ENCODE results near the gene RNGTT. TPM values are rescaled to one million over a fixed set of nuclear protein-coding genes. Genes with fewer than 3 reads are reported as not detected.
"Not testable (repeated sequence)": the region's sequence is repeated elsewhere in the genome, so short reads cannot be mapped to it uniquely, and the experiment has no call there.

Gene RNGTT
- polyA plus RNA-seq, 2 donors = 3.9 to 5.2 TPM

DNA sequence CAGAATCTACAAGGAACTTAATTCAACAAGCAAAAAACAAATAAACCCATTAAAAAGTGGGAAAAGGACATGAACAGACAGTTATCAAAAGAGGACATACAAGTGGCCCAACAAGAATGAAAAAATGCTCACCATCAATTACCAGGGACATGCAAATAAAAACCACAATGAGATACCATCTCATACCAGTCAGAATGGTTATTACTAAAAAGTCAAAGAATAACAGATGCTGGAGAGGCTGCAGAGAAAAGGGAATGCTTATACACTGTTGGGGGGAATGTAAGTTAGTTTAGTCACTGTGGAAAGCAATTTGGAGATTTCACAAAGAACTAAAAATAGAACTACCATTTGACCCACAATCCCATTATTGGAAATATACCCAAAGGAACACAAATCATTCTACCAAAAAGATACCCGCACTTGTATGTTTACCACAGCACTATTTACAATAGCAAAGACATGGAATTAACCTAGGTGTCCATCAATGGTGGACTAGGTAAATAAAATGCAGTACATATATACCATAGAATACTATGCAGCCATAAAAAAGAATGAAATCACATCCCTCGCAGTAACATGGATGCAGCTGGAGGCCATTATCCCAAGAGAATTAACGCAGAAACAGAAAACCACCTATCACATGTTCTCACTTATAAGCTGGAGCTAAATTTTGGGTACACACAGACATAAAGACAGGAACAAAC is 48.4 kb downstream of the RNGTT start:
- Histone ChIP-seq H3K9me3 (ENCODE audit: control insufficient read depth in 2 of 2, insufficient read depth in 1 of 2, low read depth in 1 of 2, low read length in 1 of 2) (no peaks in the 10 kb centered on the region), H3K27me3 (ENCODE audit: control insufficient read depth in 1 of 2, insufficient read depth in 2 of 2, low read length in 2 of 2) (no peaks in the 10 kb centered on the region), H3K4me1 (ENCODE audit: control insufficient read depth in 2 of 2, insufficient read depth in 2 of 2, low read length in 1 of 2) (peaks cover 0 to 2% of the 10 kb centered on the region in 2 donors), H3K36me3 (ENCODE audit: control insufficient read depth in 2 of 2, insufficient read depth in 2 of 2, low read length in 1 of 2) (no peaks in the 10 kb centered on the region), H3K4me3 (ENCODE audit: low read depth in 1 of 2, low read length in 2 of 2) (no peak overlapping the region), H3K27ac (ENCODE audit: low read depth in 2 of 2, low read length in 1 of 2) (no peak overlapping the region)
- 79 to 97% methylated on average over 3 of the region's 3 CpGs for WGBS, 2 donors

DNA sequence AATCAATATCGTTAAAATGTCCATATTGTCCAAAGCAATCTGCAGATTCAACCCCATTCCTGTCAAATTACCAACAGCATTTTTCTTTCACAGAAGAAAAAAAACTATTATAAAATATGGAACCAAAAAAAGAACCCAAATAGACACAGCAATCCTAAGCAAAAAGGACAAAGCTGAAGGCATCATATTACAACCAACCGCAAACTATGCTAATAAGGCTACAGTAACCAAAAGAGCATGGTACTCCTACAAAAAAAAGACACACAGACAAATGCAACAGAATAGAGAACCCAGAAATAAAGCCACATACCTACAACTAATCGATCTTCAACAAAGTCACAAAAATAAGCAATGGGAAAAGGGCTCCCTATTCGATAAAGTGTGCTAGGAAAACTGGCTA is 49.2 kb downstream of the RNGTT start:
- Histone ChIP-seq H3K4me3 (ENCODE audit: low read depth in 1 of 2, low read length in 2 of 2) (no peak overlapping the region), H3K4me1 (ENCODE audit: control insufficient read depth in 2 of 2, insufficient read depth in 2 of 2, low read length in 1 of 2) (peaks cover 1 to 6% of the 10 kb centered on the region in 2 donors), H3K27me3 (ENCODE audit: control insufficient read depth in 1 of 2, insufficient read depth in 2 of 2, low read length in 2 of 2) (no peaks in the 10 kb centered on the region), H3K9me3 (ENCODE audit: control insufficient read depth in 2 of 2, insufficient read depth in 1 of 2, low read depth in 1 of 2, low read length in 1 of 2) (no peaks in the 10 kb centered on the region), H3K27ac (ENCODE audit: low read depth in 2 of 2, low read length in 1 of 2) (no peak overlapping the region), H3K36me3 (ENCODE audit: control insufficient read depth in 2 of 2, insufficient read depth in 2 of 2, low read length in 1 of 2) (no peaks in the 10 kb centered on the region)
- WGBS, 2 donors = 95 to 98% methylated on average over 4 of the region's 4 CpGs

DNA sequence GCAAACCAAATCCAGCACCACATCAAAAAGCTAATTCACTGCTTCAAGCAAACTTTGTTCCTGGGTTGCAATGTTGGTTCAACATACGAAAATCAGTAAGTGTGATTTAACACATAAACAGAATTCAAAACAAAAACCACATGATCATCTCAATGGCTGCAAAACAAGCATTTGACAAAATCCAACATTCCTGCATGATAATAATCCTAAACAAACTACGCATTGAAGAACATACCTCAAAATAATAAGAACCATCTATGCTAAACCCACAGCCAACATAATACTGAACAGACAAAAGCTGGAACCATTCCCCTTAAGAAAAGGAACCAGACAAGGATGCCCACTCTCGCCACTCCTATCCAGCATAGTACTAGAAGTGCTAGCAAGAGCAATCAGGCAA is 49.9 kb downstream of the RNGTT start:
- Histone ChIP-seq H3K27me3 (ENCODE audit: control insufficient read depth in 1 of 2, insufficient read depth in 2 of 2, low read length in 2 of 2) (no peaks in the 10 kb centered on the region), H3K4me1 (ENCODE audit: control insufficient read depth in 2 of 2, insufficient read depth in 2 of 2, low read length in 1 of 2) (peaks cover 9 to 11% of the 10 kb centered on the region in 2 donors), H3K9me3 (ENCODE audit: control insufficient read depth in 2 of 2, insufficient read depth in 1 of 2, low read depth in 1 of 2, low read length in 1 of 2) (no peaks in the 10 kb centered on the region), H3K4me3 (ENCODE audit: low read depth in 1 of 2, low read length in 2 of 2) (no peak overlapping the region), H3K27ac (ENCODE audit: low read depth in 2 of 2, low read length in 1 of 2) (no peak overlapping the region), H3K36me3 (ENCODE audit: control insufficient read depth in 2 of 2, insufficient read depth in 2 of 2, low read length in 1 of 2) (no peaks in the 10 kb centered on the region)
- WGBS, 2 donors = 92 to 94% methylated on average over 3 of the region's 3 CpGs

DNA sequence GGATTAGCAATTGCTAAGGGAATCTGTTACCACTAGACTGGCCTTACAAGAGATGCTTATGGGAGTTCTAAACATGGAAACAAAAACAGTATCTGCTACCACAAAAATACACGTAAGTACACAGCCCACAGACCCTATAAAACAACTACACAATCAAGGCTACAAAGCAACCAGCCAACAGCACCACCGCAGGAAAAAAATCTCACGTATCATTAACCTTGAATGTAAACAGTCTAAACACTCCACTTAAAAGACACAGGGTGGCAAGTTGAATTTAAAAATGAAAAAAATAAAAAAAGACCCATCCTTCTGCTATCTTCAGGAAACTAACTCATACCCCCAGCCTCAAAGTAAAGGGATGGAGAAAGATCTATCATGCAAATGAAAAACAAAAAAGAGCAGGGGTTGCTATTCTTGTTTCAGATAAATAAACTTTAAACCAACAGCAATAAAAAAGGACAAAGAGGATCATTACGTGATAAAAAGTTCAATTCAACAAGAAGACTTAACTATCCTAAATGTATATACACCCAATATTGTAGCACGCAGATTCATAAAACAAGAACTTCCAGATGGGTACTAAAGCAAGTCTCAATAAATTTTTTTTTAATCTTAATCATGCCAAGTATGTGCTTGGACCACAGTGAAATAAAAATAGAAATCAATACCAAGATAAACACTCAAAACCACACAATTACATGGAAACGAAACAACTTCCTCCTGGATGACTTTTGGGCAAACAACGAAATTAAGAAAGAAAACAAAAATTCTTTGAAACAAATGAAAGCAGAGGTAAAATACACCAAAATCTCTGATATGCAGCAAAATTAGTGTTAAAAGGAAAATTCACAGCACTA is 52.3 kb downstream of the RNGTT start:
- WGBS, 2 donors = 72 to 82% methylated on average over 7 of the region's 7 CpGs
- H3K4me1 ChIP-seq (ENCODE audit: control insufficient read depth in 2 of 2, insufficient read depth in 2 of 2, low read length in 1 of 2) = peaks cover 9 to 10% of the 10 kb centered on the region in 2 donors
- no peak overlapping the region for H3K27ac ChIP-seq (ENCODE audit: low read depth in 2 of 2, low read length in 1 of 2)
- H3K9me3 ChIP-seq (ENCODE audit: control insufficient read depth in 2 of 2, insufficient read depth in 1 of 2, low read depth in 1 of 2, low read length in 1 of 2) = no peaks in the 10 kb centered on the region
- H3K27me3 ChIP-seq (ENCODE audit: control insufficient read depth in 1 of 2, insufficient read depth in 2 of 2, low read length in 2 of 2) = no peaks in the 10 kb centered on the region
- H3K36me3 ChIP-seq (ENCODE audit: control insufficient read depth in 2 of 2, insufficient read depth in 2 of 2, low read length in 1 of 2) = no peaks in the 10 kb centered on the region
- no peak overlapping the region for H3K4me3 ChIP-seq (ENCODE audit: low read depth in 1 of 2, low read length in 2 of 2)

DNA sequence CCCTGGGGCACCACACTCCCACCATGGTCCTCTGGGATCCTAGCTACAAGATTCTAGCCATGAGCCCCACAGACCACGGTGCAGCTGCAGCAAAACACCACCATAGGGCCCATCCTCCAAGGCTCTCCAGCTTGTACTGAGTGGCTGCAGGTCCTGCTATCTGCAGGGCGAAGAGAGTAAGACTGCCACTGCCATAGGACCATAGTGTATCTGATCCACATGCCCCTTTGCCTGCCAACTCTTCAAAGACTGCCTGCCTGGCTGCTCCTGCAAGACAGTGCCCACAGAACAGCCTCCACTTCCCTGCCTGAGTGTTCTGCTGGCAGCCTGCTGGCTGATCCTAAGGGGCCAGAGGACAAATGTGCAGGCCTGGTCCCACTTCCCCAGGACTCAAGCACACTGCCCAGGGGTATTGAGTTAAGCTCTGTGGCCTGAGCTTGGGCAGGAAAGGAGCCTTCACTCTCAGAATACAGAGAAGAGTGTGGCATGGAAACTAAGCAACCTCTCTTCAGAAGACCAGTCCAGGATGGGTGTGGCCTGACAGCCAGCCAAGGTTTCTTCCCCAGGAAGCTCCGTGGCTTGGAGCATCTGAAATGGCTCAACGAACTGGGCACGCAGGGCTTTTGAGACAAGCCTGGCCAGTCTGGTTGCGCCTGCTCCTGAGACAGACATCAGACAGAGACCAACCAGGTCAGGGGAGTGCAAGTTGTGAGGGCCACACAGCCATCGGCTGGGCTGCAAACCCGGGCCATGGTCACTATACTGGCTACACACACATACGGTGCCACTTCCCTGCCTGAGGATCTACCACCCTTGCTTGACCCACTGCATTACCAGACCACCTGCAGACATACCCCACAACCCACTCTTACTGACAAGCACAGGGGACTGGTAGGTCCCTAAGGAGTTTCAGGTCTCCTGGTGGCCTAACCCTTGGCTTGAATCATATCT is 54.5 kb downstream of the RNGTT start:
- peaks cover 0 to 3% of the 10 kb centered on the region in 2 donors for H3K36me3 ChIP-seq (ENCODE audit: control insufficient read depth in 2 of 2, insufficient read depth in 2 of 2, low read length in 1 of 2)
- no peaks in the 10 kb centered on the region for H3K9me3 ChIP-seq (ENCODE audit: control insufficient read depth in 2 of 2, insufficient read depth in 1 of 2, low read depth in 1 of 2, low read length in 1 of 2)
- WGBS, 2 donors = 75 to 77% methylated on average over 9 of the region's 9 CpGs
- no peak overlapping the region for H3K27ac ChIP-seq (ENCODE audit: low read depth in 2 of 2, low read length in 1 of 2)
- peaks cover 9 to 10% of the 10 kb centered on the region in 2 donors for H3K4me1 ChIP-seq (ENCODE audit: control insufficient read depth in 2 of 2, insufficient read depth in 2 of 2, low read length in 1 of 2)
- H3K4me3 ChIP-seq (ENCODE audit: low read depth in 1 of 2, low read length in 2 of 2) = no peak overlapping the region
- no peaks in the 10 kb centered on the region for H3K27me3 ChIP-seq (ENCODE audit: control insufficient read depth in 1 of 2, insufficient read depth in 2 of 2, low read length in 2 of 2)

DNA sequence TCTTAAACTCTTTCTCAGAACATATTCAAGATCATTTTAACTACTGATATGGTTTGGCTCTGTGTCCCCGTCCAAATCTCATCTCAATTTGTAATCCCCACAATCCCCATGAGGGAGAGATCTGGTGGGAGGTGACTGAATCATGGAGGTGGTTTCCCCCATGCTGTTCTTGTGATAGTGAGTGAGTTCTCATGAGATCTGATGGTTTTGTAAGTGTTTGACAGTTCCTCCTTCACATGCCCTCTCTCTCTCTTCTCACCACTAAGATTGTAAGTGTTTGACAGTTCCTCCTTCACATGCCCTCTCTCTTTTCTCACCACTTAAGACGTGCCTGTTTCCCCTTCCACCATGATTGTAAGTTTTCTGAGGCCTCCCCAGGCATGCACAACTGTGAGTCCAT is 56.3 kb downstream of the RNGTT start:
- H3K9me3 ChIP-seq (ENCODE audit: control insufficient read depth in 2 of 2, insufficient read depth in 1 of 2, low read depth in 1 of 2, low read length in 1 of 2); H3K27me3 ChIP-seq (ENCODE audit: control insufficient read depth in 1 of 2, insufficient read depth in 2 of 2, low read length in 2 of 2); H3K27ac ChIP-seq (ENCODE audit: low read depth in 2 of 2, low read length in 1 of 2); H3K36me3 ChIP-seq (ENCODE audit: control insufficient read depth in 2 of 2, insufficient read depth in 2 of 2, low read length in 1 of 2); H3K4me3 ChIP-seq (ENCODE audit: low read depth in 1 of 2, low read length in 2 of 2): not testable (repeated sequence)
- H3K4me1 ChIP-seq (ENCODE audit: control insufficient read depth in 2 of 2, insufficient read depth in 2 of 2, low read length in 1 of 2) = peaks cover 9 to 10% of the 10 kb centered on the region in 2 donors
- 69 to 72% methylated on average over 2 of the region's 2 CpGs for WGBS, 2 donors

DNA sequence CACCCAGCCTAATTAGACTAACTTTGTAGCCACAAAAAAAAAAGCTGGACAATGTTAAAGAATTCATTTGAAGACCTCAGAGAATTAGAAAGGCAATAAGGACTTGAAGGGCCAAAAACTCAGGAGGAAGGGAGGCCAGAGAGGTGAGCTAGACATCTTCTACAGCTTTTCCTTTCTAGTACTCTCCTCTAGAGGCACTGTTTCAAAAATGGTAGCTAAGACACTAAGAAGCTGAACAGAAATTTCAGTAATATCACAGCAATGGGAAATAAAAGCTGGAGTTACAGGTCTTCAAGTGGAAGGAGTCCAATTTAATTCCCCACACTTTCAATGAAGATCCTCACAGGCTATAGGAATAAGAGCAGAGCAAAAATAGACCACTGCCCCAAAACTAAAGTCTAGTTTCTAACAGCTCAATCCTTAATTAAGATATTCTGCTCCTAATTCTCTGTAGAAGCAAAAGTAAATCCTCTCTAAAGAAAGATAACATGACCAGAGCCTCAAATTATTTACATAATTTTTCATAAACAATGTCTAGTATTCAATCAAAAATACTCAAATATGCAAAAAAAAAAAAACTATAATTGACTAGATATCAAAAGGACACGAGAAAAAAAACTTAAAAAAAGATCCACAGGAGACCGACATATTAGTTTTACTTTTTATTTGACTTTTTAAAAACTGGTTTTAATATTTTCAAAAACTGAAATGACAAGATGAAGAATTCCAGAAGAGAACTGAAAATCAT is 63.7 kb downstream of the RNGTT start:
- Histone ChIP-seq H3K9me3 (ENCODE audit: control insufficient read depth in 2 of 2, insufficient read depth in 1 of 2, low read depth in 1 of 2, low read length in 1 of 2) (no peaks in the 10 kb centered on the region), H3K27ac (ENCODE audit: low read depth in 2 of 2, low read length in 1 of 2) (no peak overlapping the region), H3K36me3 (ENCODE audit: control insufficient read depth in 2 of 2, insufficient read depth in 2 of 2, low read length in 1 of 2) (no peaks in the 10 kb centered on the region), H3K4me3 (ENCODE audit: low read depth in 1 of 2, low read length in 2 of 2) (no peak overlapping the region), H3K27me3 (ENCODE audit: control insufficient read depth in 1 of 2, insufficient read depth in 2 of 2, low read length in 2 of 2) (no peaks in the 10 kb centered on the region), H3K4me1 (ENCODE audit: control insufficient read depth in 2 of 2, insufficient read depth in 2 of 2, low read length in 1 of 2) (no peaks in the 10 kb centered on the region)
- WGBS, 2 donors = 98 to 99% methylated on average over 2 of the region's 2 CpGs

DNA sequence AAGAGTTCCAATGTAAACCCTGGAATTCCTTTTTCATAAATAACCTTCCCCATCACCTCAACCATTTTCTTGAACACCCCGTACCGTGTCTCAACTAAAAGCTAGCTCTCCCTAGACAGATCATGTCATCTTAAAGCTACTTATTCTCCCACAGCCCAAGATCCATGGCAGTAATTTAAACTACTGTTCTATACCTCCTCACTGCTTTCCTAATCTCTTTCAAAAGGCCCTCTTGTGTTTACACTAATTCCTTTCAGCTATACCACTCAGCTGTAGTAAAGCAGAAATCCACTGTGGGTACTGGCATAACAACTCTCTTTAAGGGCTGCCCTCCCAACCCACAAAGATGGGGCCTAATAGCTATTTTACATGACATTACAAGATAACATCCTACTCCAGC is 67.5 kb downstream of the RNGTT start:
- H3K36me3 ChIP-seq (ENCODE audit: control insufficient read depth in 2 of 2, insufficient read depth in 2 of 2, low read length in 1 of 2) = no peaks in the 10 kb centered on the region
- no peaks in the 10 kb centered on the region for H3K9me3 ChIP-seq (ENCODE audit: control insufficient read depth in 2 of 2, insufficient read depth in 1 of 2, low read depth in 1 of 2, low read length in 1 of 2)
- H3K4me3 ChIP-seq (ENCODE audit: low read depth in 1 of 2, low read length in 2 of 2) = no peak overlapping the region
- no peaks in the 10 kb centered on the region for H3K27me3 ChIP-seq (ENCODE audit: control insufficient read depth in 1 of 2, insufficient read depth in 2 of 2, low read length in 2 of 2)
- no peaks in the 10 kb centered on the region for H3K4me1 ChIP-seq (ENCODE audit: control insufficient read depth in 2 of 2, insufficient read depth in 2 of 2, low read length in 1 of 2)
- no peak overlapping the region for H3K27ac ChIP-seq (ENCODE audit: low read depth in 2 of 2, low read length in 1 of 2)
- 87 to 96% methylated on average over 2 of the region's 2 CpGs for WGBS, 2 donors

Measured in esophagus (tissue), 2 donors.